Naive B cell (primary cell): ENCODE measurements around the gene ATG9B. TPM values are rescaled to one million over a fixed set of nuclear protein-coding genes. Genes with fewer than 3 reads are reported as not detected.
"Not testable (repeated sequence)": the region's sequence is repeated elsewhere in the genome, so short reads cannot be mapped to it uniquely, and the experiment has no call there.

ENCODE experiments used
- ATAC-seq, 2 donors: fragments of 150-1000 bp; cut with Tn5 transposase; 2 replicates each; pipeline ENCODE4 v1.10.0; 2021; ENCODE audit warnings: low read depth in 2 of 2, mild to moderate bottlenecking in 2 of 2, moderate library complexity in 2 of 2
- DNase-seq: peaks from one replicate; pipeline ENCODE4 v3.0.0; 2022
- H3K27ac Mint-ChIP-seq, 6 donors: one replicate each; pipeline ENCODE4 v1.8.0; 2020 to 2022; ENCODE audit warnings: mild to moderate bottlenecking in 6 of 6, mixed read lengths in 6 of 6, moderate library complexity in 5 of 6, inconsistent platforms in 2 of 6
- H3K27me3 Mint-ChIP-seq, 3 donors: one replicate each; pipeline ENCODE4 v1.8.0; 2021 to 2022; ENCODE audit warnings: mixed read lengths in 3 of 3, mild to moderate bottlenecking in 1 of 3
- H3K36me3 Mint-ChIP-seq, 2 donors: one replicate each; pipeline ENCODE4 v1.8.0; 2020 to 2022; ENCODE audit warnings: mixed read lengths in 2 of 2, inconsistent platforms in 1 of 2, mild to moderate bottlenecking in 1 of 2
- H3K4me1 Mint-ChIP-seq, 3 donors: one replicate each; pipeline ENCODE4 v1.8.0; 2020 to 2022; ENCODE audit warnings: mixed read lengths in 3 of 3, inconsistent platforms in 1 of 3, mild to moderate bottlenecking in 1 of 3, moderate library complexity in 1 of 3
- H3K4me3 Mint-ChIP-seq, 8 donors: one replicate each; pipeline ENCODE4 v1.8.0; 2020 to 2022; ENCODE audit warnings: mild to moderate bottlenecking in 8 of 8, mixed read lengths in 8 of 8, moderate library complexity in 8 of 8, inconsistent platforms in 2 of 8
- H3K9me3 Mint-ChIP-seq, 7 donors: one replicate each; pipeline ENCODE4 v1.8.0; 2020 to 2022; ENCODE audit warnings: mixed read lengths in 7 of 7, mild to moderate bottlenecking in 5 of 7, inconsistent platforms in 2 of 7, moderate library complexity in 1 of 7
- polyA plus RNA-seq, 6 donors: library from polyadenylated mRNA; unstranded; fragments of 300-500 nt; fragmentation: Illumina TruSeq; gene quantifications; one replicate each; pipeline ENCODE4 v1.2.3, GENCODE V29; 2021; ENCODE audit warnings: low read depth in 6 of 6

ATG9B gene
- polyA plus RNA-seq, 6 donors from 2014 or later = 7.6 to 14.3 (median 9.6) TPM

DNA sequence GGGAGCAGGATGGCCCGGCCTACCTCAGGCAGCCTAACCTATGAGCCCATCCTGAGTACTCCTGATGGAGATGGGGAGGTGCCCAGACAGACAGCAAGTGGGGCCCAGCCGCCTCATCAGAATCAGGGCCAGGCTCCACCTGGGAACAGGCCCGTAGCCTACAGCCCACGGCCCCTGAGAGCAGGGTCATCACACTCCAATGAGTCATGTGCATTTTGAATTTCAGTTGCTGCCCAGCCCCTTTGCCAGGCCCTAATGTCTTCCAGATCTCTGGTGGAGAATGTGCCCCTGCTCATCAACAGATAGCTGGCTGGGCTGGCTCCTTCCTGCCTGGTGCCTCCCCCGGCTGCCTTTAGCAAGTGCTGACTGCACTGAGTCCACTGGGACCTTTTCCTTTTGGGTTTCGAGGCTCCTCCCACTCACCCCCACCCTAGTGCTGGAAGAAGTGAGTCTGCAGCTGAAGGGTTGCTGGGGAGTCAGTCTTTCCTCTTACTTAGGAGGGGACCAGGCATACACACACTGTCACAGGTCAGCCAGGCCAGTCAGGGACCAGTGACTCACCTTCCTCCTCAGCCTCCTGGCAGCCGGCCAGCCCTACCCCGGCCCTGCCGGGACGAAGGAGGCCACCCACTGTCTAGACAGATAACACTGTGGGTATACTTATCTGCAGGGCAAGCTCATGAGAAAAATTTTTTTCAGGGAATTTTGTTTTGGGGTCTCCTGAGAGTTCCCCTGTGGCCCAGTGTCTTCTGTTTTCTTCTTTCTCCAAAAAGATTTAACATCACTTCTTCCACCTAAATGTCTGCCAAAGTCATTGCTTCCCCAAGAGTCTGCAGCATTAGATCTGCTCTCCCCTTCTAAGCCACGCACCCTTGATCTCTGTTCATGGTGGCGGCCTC lies 14.9 kb upstream of the ATG9B start:
- no peak for ATAC-seq
- Mint-ChIP-seq H3K4me1 (no peaks in the 10 kb centered on the region), H3K27ac (peak overlapping the region in 2 of 6 donors; percentile 68 to 76), H3K27me3 (no peaks in the 10 kb centered on the region), H3K4me3 (peak overlapping the region in 1 of 8 donors; percentile 25), H3K9me3 (no peaks in the 10 kb centered on the region), H3K36me3 (no peaks in the 10 kb centered on the region)
- DNase-seq = no peak

DNA sequence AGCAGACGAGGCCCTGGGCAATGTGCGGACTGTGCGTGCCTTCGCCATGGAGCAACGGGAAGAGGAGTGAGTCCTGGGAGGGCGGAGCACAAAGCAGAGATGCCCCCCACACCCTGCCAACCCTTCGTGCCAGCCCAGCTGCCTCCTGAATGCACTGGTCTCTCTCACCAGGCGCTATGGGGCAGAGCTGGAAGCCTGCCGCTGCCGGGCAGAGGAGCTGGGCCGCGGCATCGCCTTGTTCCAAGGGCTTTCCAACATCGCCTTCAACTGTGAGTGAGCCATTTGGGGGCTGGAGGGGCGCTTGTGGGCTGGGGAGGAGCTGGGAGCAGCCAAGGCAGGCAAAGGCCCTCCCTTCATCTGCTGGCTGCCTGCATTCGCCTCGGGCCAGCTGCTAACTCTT lies 11.6 kb upstream of the ATG9B start:
- ATAC-seq (no peak), DNase-seq (no peak)
- H3K4me3 Mint-ChIP-seq = no peak overlapping the region
- H3K9me3 Mint-ChIP-seq = no peaks in the 10 kb centered on the region
- peak overlapping the region in 1 of 6 donors; percentile 78 for H3K27ac Mint-ChIP-seq
- no peaks in the 10 kb centered on the region for H3K27me3 Mint-ChIP-seq
- no peaks in the 10 kb centered on the region for H3K4me1 Mint-ChIP-seq
- no peaks in the 10 kb centered on the region for H3K36me3 Mint-ChIP-seq

DNA sequence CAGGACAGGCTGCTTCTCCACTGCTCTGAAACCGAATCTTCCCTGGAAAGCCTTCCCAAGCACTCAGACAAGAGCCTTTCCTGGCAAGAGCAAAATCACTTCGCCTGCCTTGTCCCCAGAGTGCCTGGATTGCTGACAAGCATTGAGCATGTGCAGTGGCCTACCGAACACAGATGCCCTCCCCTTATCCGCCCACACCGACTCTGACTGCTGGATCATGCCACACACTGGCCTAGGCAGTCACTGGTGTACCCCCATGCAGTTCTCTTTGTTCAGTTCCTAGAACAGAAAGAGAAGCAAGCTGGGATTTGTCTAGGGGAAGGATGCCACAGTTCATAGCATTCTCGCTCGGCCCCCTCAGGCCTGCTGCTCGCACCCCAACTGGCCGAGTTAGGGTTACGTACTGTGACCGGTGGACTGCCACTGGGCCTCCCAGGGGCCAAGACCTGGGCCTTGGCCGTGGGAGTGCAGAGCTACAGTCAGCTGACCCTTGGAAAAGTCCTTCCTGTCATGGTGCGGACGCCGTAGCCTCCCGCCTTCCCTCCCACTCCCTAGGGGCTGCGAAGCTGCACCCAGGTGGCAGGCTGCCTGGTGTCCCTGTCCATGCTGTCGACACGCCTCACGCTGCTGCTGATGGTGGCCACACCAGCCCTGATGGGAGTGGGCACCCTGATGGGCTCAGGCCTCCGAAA lies 10.9 kb upstream of the ATG9B start:
- ATAC-seq = no peak
- H3K27ac Mint-ChIP-seq = peak overlapping the region in 1 of 6 donors; percentile 78
- no peaks in the 10 kb centered on the region for H3K36me3 Mint-ChIP-seq
- no peak for DNase-seq
- no peak overlapping the region for H3K4me3 Mint-ChIP-seq
- H3K27me3 Mint-ChIP-seq = no peaks in the 10 kb centered on the region
- no peaks in the 10 kb centered on the region for H3K9me3 Mint-ChIP-seq
- no peaks in the 10 kb centered on the region for H3K4me1 Mint-ChIP-seq

DNA sequence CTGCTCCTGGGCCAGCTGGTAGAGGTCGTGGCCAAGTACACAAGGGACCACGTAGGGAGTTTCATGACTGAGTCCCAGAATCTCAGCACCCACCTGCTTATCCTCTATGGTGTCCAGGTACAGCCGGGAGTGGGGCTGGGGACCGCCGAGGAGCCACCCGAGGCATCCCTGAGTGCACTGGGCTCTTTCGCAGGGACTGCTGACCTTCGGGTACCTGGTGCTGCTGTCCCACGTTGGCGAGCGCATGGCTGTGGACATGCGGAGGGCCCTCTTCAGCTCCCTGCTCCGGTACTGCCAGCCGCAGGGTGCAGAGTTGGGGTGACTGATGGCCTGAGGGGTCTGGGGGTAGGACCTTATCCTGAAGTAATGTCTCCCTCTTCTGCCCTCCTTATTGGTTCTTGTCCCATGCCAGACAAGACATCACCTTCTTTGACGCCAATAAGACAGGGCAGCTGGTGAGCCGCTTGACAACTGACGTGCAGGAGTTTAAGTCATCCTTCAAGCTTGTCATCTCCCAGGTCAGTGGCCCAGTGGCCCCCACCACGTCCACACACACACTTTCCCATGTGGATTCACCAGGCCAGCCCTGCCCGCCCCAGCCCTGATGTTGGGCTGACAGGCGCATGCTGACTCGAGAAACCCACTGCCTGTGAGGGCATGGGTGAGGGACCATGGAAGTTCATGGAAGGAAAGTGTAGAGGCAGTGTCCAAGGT lies 10.2 kb upstream of the ATG9B start:
- Mint-ChIP-seq H3K36me3 (no peaks in the 10 kb centered on the region), H3K27me3 (no peaks in the 10 kb centered on the region), H3K4me3 (no peak overlapping the region), H3K4me1 (peaks cover 0 to 5% (median 2%) of the 10 kb centered on the region in 3 donors), H3K9me3 (no peaks in the 10 kb centered on the region), H3K27ac (no peak overlapping the region)
- ATAC-seq (no peak), DNase-seq (no peak)

DNA sequence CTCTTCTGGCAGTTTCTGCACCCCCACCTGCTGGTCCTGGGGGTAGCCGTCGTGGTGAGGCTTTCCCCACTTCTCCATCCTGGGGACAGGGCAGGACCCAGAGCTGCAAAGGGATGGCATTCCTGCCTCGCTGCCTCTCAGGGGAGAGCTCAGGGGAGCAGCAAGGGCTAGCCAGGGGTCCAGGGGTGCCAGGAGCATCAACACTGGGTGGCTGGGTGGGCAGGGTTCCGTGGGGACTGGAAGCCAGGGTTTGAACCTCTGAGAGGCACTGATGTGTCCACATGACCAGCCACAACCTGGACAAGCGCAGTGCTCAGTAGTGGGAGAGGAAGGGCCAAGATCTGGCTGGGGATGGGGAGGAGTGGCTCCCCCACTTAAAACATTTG lies 9.6 kb upstream of the ATG9B start:
- DNase-seq (no peak), ATAC-seq (no peak)
- Mint-ChIP-seq H3K27me3 (no peaks in the 10 kb centered on the region), H3K9me3 (no peaks in the 10 kb centered on the region), H3K4me3 (no peak overlapping the region), H3K36me3 (no peaks in the 10 kb centered on the region), H3K4me1 (peaks cover under 1 to 11% (median 8%) of the 10 kb centered on the region in 3 donors), H3K27ac (peak overlapping the region in 1 of 6 donors; percentile 44)

DNA sequence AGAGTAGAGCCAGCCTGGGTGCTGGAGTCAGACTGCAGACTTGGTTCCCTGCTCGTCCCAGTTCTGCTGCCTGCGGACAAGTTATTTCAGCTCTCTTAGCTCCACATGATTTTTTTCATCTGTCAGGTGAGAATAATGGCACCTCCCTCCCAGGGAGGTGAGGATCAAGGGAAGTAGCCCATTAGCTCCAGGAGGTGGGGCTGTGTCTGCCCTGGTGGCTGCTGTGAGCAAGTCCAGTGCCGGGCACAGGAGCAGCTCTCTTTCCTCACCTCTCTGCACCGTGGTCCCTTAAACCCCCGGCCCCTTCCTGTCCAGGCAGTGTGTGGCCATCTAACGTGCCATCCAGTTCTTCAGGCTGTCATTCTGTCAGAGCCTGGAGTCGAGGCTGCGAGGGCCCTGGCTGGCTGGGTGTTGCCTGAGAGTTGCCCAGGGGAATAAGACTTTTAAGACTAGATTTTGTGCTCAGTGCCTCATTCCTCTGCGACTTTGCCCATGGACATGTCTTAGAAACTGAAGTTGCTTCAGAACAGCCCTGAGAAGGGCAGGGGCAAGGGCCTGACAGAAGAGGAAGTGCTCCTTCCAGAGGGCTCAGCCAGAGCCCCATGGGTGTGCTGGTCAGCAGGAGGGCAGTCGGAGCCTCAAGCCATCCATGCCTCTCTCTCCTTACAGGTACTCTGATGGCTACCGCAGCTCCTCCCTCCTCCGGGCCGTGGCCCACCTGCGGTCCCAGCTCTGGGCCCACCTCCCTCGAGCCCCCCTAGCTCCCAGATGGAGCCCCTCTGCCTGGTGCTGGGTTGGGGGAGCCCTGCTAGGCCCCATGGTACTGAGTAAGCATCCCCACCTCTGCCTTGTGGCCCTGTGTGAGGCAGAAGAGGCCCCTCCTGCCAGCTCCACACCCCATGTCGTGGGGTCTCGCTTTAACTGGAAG lies 8.9 kb upstream of the ATG9B start:
- H3K27ac Mint-ChIP-seq = peak overlapping the region in 1 of 6 donors; percentile 44
- H3K4me1 Mint-ChIP-seq = peaks cover 4 to 16% (median 13%) of the 10 kb centered on the region in 3 donors
- no peaks in the 10 kb centered on the region for H3K9me3 Mint-ChIP-seq
- H3K36me3 Mint-ChIP-seq = no peaks in the 10 kb centered on the region
- H3K27me3 Mint-ChIP-seq = no peaks in the 10 kb centered on the region
- DNase-seq (no peak), ATAC-seq (no peak)
- no peak overlapping the region for H3K4me3 Mint-ChIP-seq

DNA sequence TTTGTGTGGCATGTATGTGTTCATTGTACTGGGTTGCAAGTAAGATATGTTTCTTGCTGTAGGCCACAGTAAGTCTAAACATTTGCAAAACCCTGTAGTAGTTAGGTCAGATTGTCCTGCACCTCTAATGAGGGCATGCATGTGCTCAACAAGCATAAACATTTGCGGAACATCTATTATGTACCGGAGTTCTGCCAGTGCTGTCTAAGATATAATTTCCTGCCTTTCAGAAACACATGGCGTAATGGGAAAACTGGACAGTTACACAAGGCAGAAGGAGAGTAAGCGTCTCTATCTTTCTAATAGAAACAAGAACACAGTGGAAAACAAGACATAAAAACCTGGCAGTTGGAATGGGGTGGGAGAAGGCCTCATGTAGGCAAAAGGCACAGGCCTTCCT lies 6.7 kb upstream of the ATG9B start:
- ATAC-seq (no peak), DNase-seq (no peak)
- H3K27ac Mint-ChIP-seq = no peak overlapping the region
- peaks cover 10 to 33% (median 24%) of the 10 kb centered on the region in 3 donors for H3K4me1 Mint-ChIP-seq
- H3K27me3 Mint-ChIP-seq = peaks cover 0 to 6% (median 5%) of the 10 kb centered on the region in 3 donors
- H3K36me3 Mint-ChIP-seq = peaks cover 0 to 4% of the 10 kb centered on the region in 2 donors
- H3K4me3 Mint-ChIP-seq = peak overlapping the region in 3 of 8 donors; percentile 25 to 57 (median 51)
- peaks cover 0 to 4% (median 0%) of the 10 kb centered on the region in 7 donors for H3K9me3 Mint-ChIP-seq

DNA sequence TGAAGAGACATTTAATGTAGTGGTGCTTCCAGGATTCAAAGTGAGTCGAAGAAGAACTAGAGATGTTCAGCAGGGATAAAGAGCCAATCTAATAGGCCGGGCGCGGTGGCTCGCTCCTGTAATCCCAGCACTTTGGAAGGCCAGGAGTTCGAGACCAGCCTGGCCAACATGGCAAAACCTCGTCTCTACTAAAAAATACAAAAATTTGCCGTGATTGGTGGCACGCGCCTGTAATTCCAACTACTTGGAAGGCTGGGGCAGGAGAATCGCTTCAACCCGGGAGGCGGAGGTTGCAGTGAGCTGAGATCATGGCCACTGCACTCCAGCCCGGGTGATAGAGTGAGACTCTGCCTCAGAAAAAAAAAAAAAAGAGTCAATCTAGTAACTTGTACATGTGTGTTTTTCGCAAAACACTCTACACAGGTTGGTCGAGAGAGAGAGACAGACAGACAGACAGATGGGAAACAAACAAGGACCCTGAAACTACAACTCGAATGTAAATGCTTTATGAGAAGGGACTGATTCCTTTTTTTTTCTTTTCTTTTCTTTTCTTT lies 4.7 kb upstream of the ATG9B start:
- Mint-ChIP-seq H3K4me1 (peaks cover 10 to 33% (median 24%) of the 10 kb centered on the region in 3 donors), H3K27me3 (peaks cover 10 to 24% (median 13%) of the 10 kb centered on the region in 3 donors), H3K9me3 (peaks cover 0 to 4% (median 0%) of the 10 kb centered on the region in 7 donors), H3K36me3 (peaks cover 0 to 4% of the 10 kb centered on the region in 2 donors), H3K27ac (peak overlapping the region; percentile 99 to 100 (median 100)), H3K4me3 (peak overlapping the region; percentile 80 to 99 (median 96))
- DNase-seq (no peak), ATAC-seq (no peak)

DNA sequence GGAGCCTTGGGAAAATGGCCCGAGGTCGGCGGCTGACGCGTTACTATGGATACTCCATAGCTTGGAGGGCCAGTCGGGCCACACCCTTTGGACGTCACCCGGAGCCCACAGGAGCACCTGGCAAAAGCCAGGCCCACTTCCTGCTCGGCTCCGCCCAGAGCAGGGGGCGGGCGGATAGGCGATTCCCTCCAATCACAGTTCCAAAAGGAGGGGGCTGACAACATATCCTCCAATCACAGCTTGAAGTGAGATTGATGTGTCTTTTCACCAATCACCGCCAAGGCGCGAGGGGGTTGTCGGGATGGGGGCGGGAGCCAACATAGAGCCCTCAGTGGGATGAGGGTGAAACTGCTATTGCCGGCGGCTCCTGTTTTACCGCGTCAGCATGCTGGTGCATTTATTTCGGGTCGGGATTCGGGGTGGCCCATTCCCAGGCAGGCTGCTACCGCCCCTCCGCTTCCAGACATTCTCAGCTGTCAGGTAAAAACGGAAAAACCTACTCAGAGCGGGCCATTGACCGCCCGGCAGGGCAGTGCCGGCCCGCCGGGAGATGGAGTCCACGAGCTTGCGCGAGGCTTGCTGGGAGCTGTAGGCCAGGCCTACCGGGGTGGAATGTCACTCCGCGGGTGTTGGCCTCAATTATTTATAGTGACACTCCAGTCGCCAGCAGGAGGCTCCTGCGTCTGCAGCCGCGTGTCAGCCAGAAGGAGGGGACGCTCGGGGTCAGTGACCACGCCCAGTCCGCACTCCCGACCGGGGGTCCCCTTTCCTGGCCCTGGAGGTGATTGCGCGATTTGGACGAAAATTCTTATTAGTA lies 4.0 kb upstream of the ATG9B start, which contains the start of gene ABCB8:
Gene ABCB8, plus strand, starts transcription at position 320 of the 817 bp plus-strand sequence. Its CDS starts 66 bp downstream, at position 386.
- peaks cover 0 to 4% (median 0%) of the 10 kb centered on the region in 7 donors for H3K9me3 Mint-ChIP-seq
- peaks cover 10 to 33% (median 24%) of the 10 kb centered on the region in 3 donors for H3K4me1 Mint-ChIP-seq
- H3K36me3 Mint-ChIP-seq = peaks cover 0 to 4% of the 10 kb centered on the region in 2 donors
- ATAC-seq (peak; percentile 82), DNase-seq (peak; percentile 100)
- H3K27me3 Mint-ChIP-seq = peaks cover 10 to 30% (median 13%) of the 10 kb centered on the region in 3 donors
- peak within 1 kb of the TSS; percentile 99 to 100 (median 100) for H3K27ac Mint-ChIP-seq
- peak within 1 kb of the TSS; percentile 80 to 99 (median 96) for H3K4me3 Mint-ChIP-seq

DNA sequence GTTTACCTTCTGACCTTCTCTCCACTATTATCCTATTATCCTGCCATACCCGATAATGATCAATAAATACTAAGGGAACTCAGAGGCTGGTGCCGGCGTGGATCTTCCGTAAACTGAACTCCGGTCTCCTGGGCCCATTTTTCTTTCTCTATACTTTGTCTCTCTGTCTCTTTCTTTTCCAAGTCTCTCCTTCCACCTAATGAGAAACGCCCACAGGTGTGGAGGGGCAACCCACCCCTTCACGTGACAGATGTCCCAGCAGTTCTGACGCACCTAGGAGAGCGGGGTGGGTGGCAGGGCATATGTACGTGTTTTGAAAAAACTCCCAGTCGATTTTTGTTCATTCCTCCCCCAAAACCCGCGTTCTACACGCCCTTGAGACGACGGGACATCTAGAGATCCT lies 3.4 kb upstream of the ATG9B start:
- Mint-ChIP-seq H3K4me1 (peaks cover 10 to 33% (median 24%) of the 10 kb centered on the region in 3 donors), H3K4me3 (peak overlapping the region; percentile 80 to 99 (median 96)), H3K27ac (peak overlapping the region; percentile 99 to 100 (median 100)), H3K27me3 (peaks cover 13 to 36% (median 16%) of the 10 kb centered on the region in 3 donors)
- not testable (repeated sequence) for H3K36me3 Mint-ChIP-seq, H3K9me3 Mint-ChIP-seq, DNase-seq
- ATAC-seq = peak; percentile 41 to 45
